NB4 (cell line): Measurements from ENCODE around the gene TMEM132C.

ENCODE experiments used
- DNase-seq: peaks from one replicate; pipeline ENCODE4 v3.0.0; 2010; ENCODE audit warnings: low read depth
- H3K4me3 ChIP-seq: one replicate; pipeline ENCODE4 v1.5.1; 2011; ENCODE audit warnings: mild to moderate bottlenecking, low read depth, low read length, moderate library complexity
- MYC ChIP-seq: IDR thresholded peaks from 2 replicates; pipeline ENCODE4 v1.6.1; 2011; ENCODE audit warnings: low read depth, low read length
- POLR2A ChIP-seq: IDR thresholded peaks from 2 replicates; pipeline ENCODE4 v1.6.1; 2011; ENCODE audit warnings: mild to moderate bottlenecking; ENCODE audit not compliant: insufficient read length; ENCODE audit errors: extremely low read depth
- TF ChIP-seq, protein P1 (sequence below): IDR thresholded peaks from 2 replicates; pipeline ENCODE4 v1.6.1; 2011; ENCODE audit warnings: low read depth, low read length
- TF ChIP-seq, protein P2 (sequence below): IDR thresholded peaks from one replicate; pipeline ENCODE4 v1.5.1; 2012; ENCODE audit warnings: low read depth, low read length

Gene TMEM132C

DNA sequence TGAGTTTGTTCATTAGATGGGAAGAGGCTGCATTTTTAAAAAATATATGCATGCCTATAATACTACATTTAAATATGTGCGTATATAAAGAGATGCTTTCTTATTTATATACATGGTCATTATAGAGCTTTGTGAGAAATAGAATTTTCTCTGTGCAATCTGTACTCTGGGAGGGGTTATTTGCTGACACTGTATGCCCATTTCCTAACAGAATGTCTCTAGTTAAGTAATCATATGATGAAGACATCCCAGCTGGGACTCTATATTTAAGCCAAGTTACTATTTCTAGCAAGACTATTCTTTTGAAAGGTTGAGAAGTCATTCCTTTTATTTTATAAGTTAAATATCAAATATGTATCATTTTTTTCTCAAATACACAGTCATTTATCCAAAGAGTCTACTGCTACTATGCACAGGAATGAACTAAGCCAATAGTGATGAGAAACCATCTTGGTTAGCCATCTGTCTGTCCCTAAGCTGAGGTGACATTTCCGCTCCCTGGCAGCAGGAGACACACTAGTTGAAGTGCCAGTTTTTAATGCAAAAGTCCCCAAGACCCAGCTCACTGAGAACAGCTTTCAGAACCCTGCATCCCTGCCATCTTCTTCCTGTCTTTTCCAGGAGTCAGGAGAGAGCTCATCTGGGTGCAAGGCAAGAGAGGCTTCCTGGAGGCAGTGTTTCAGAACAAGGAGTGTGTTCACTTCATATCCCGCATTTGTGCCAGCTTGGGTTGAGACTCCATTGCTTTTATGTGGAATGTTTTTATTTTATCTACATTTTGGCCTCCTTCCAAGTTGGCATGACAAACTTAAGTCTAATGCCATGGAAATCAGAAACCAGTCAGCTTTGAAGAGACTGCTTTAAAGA is 69.5 kb downstream of the TMEM132C start:
- no peak for DNase-seq

DNA sequence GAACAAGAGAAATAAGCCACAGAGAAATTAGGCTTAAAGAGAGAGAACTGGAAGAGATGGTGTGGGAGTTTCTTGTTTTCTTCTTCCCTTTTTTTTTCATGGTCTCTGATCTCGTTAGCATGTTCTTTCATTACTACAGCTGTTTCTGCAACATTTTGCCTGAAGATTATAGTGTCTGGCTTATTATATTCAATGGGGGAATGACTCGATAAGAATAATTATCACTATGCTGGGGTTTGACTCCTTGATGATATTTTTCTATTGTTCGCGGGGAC is 70.0 kb downstream of the TMEM132C start:
- no peak overlapping the region for H3K4me3 ChIP-seq
- no peak for DNase-seq
- TF ChIP-seq POLR2A = no peak
- no peak for TF ChIP-seq MYC
- TF ChIP-seq, protein P1, sequence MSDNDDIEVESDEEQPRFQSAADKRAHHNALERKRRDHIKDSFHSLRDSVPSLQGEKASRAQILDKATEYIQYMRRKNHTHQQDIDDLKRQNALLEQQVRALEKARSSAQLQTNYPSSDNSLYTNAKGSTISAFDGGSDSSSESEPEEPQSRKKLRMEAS = no peak
- TF ChIP-seq, protein P2, sequence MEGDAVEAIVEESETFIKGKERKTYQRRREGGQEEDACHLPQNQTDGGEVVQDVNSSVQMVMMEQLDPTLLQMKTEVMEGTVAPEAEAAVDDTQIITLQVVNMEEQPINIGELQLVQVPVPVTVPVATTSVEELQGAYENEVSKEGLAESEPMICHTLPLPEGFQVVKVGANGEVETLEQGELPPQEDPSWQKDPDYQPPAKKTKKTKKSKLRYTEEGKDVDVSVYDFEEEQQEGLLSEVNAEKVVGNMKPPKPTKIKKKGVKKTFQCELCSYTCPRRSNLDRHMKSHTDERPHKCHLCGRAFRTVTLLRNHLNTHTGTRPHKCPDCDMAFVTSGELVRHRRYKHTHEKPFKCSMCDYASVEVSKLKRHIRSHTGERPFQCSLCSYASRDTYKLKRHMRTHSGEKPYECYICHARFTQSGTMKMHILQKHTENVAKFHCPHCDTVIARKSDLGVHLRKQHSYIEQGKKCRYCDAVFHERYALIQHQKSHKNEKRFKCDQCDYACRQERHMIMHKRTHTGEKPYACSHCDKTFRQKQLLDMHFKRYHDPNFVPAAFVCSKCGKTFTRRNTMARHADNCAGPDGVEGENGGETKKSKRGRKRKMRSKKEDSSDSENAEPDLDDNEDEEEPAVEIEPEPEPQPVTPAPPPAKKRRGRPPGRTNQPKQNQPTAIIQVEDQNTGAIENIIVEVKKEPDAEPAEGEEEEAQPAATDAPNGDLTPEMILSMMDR = no peak

More for the DNA sequence above, 69.5 kb downstream of the TMEM132C start:
- TF ChIP-seq MYC (no peak), POLR2A (no peak)
- TF ChIP-seq, protein P1 = no peak
- TF ChIP-seq, protein P2 = no peak
- no peak overlapping the region for H3K4me3 ChIP-seq

DNA sequence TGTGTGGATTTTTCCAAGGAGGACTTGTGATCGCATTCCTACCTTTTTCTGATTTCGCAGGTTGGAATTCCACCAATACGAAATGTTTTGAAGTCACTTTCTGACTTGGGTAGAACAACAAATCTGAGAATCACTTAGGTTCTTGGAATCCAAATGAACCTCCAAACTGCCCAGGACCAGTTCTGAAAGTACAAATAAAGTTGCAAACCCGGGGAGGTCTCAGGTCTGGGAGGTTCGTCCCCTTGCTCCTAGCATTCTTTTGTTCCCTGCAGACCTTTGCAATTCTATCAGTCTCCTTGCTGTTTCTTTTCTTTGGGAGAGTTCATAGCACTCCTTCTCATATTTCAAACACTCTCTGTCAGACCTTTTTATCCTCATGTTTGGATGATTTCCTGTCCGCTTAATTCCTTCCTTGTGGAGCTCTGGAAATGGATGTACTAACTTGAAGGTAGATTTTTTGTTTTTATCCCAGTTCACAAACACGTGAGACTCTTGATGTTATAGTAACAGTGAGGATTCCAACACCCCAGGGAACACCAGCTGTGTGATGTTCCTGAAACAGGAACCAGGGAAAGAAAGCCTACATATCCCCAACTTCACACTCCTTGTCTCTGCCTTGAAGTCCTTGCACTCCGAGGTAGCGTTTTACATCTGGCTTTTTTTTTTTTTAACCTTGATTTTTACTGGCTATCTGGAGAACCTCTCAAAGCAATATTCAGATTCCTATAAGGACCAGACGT is 70.6 kb downstream of the TMEM132C start:
- TF ChIP-seq, protein P2 = no peak
- TF ChIP-seq, protein P1 = no peak
- no peak for TF ChIP-seq MYC
- TF ChIP-seq POLR2A = no peak
- DNase-seq = no peak
- no peak overlapping the region for H3K4me3 ChIP-seq

DNA sequence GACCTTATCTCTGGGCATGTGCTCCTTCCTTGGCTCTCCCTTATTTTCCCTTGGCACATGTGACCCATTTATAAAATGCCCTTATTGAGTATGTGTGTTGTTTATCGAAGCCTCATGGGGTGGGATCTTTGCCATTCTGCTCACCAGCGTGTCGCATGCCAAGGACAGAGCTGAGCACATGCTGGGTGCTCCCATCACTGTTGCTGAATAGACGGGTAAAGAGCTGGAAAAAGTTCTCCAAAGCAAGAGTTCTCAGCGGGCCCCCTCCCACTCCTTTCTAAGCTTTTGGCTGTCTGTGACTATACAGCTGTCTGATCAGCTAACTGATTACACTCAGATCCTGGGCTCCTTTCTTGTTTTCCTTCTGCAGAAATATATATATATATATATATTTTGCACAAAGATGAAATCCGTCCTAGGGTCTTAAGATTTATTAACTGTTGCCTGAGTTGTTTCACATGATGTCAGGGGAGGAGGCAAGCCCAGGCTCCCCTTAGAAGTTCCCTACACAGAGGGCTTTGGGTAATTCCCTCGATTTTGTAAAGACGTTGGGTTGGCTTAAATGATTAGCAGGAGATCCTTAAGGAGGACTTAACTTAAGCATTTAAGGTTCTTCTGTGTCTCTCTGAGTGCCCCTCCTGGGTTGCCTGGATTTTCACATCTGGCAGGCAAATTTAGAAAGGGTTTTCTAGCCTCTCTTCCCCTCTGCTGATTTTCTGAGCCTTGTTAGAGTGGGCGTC is 71.6 kb downstream of the TMEM132C start:
- H3K4me3 ChIP-seq = no peak overlapping the region
- DNase-seq = no peak

DNA sequence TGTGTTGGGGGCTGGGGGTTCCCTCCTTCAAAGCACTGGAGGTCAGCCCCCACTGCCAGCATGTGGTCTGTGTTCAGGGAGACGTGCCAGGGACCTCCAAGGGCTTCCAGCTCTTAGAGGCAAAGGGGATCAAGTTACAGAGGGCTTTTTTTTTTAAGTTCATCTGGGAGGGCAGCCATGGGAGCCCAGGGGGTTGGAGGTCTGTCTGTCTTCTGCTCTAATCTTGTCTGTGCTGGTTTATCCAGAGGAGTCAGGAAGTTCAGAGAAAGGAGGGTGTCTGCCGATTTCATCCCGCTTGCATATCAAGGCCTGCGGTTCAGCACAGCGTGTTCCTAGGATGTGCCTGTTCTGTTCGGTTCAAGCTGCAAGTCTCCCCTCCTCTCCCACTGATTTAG is 72.2 kb downstream of the TMEM132C start:
- no peak for DNase-seq
- no peak overlapping the region for H3K4me3 ChIP-seq
- TF ChIP-seq, protein P2 = no peak
- no peak for TF ChIP-seq POLR2A
- TF ChIP-seq, protein P1 = no peak
- TF ChIP-seq MYC = no peak

More for the DNA sequence above, 71.6 kb downstream of the TMEM132C start:
- TF ChIP-seq, protein P2 = no peak
- no peak for TF ChIP-seq POLR2A
- TF ChIP-seq, protein P1 = no peak
- TF ChIP-seq MYC = no peak
